Measurements from ENCODE around the gene HEATR5A. TPM values are rescaled to one million over a fixed set of nuclear protein-coding genes. Genes with fewer than 3 reads are reported as not detected.

HEATR5A gene
- total and polyA plus RNA-seq, 4 donors = 10.9 to 54.0 (median 28.9) TPM

DNA sequence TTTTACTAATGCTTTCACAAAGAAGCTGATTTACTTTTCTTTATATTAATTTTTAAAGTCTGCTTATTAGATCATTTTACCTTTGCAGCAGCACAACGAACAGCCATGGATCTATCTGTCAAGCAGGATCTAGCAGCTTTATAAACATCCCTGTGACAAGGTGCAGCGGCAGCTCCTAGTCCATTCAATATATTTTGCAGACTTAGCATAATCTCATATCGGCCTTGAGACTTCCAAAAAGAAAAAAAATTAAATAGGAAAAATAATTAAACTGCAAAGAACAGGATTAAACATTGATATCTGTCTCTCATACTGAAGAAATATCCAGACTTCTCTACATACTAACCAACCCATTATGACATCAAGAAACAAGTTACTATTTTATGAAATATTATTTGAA lies 25.2 kb downstream of the HEATR5A start:
- Histone ChIP-seq H3K4me3 (no peak overlapping the region), H3K36me3 (ENCODE audit: control insufficient read depth in 4 of 4, insufficient read depth in 4 of 4, low read length in 4 of 4) (peaks cover 7 to 20% (median 12%) of the 10 kb centered on the region in 4 donors)
- ATAC-seq (ENCODE audit: insufficient read depth, low FRiP score) = no peak

DNA sequence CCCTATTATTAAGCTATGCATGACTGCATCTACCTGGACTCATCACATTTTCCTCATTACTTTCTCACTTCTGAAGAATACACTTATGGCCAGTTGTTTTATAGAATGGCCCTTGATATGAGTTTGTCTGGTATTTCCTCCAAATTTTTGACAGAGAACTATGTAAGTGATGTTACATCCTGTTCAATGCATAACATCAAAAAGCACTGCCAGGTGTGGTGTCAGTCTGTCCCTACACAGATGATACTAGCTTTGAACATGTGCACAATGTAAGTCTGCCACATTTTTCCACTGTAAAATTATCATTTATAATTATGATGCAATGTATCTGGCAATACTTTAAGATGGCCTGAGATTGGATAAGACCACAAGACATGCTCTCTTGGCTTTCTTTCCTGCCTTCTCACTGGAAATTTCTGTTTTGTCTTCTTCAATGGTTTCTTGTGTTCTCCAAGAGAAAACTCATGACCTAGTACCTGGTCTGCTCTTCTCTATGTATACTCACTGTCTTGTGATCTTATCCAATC lies 28.3 kb downstream of the HEATR5A start:
- DNase-seq (no peak), ATAC-seq (ENCODE audit: insufficient read depth, low FRiP score) (no peak)
- Histone ChIP-seq H3K27ac (ENCODE audit: low read depth in 1 of 2, low read length in 1 of 2) (no peak overlapping the region), H3K4me3 (no peak overlapping the region), H3K27me3 (ENCODE audit: control insufficient read depth in 3 of 3, insufficient read depth in 3 of 3, low read length in 2 of 3) (no peaks in the 10 kb centered on the region), H3K9ac (ENCODE audit: insufficient read depth in 1 of 2, low read length in 2 of 2) (no peak overlapping the region), H3K36me3 (ENCODE audit: control insufficient read depth in 4 of 4, insufficient read depth in 4 of 4, low read length in 4 of 4) (peaks cover 3 to 19% (median 12%) of the 10 kb centered on the region in 4 donors), H3K4me1 (ENCODE audit: control insufficient read depth in 5 of 5, insufficient read depth in 5 of 5, low read length in 5 of 5) (peaks cover 0 to 5% (median 2%) of the 10 kb centered on the region in 5 donors), H3K9me3 (ENCODE audit: control insufficient read depth in 4 of 4, insufficient read depth in 3 of 4, low read length in 3 of 4) (no peaks in the 10 kb centered on the region)
- TF ChIP-seq, protein P1, sequence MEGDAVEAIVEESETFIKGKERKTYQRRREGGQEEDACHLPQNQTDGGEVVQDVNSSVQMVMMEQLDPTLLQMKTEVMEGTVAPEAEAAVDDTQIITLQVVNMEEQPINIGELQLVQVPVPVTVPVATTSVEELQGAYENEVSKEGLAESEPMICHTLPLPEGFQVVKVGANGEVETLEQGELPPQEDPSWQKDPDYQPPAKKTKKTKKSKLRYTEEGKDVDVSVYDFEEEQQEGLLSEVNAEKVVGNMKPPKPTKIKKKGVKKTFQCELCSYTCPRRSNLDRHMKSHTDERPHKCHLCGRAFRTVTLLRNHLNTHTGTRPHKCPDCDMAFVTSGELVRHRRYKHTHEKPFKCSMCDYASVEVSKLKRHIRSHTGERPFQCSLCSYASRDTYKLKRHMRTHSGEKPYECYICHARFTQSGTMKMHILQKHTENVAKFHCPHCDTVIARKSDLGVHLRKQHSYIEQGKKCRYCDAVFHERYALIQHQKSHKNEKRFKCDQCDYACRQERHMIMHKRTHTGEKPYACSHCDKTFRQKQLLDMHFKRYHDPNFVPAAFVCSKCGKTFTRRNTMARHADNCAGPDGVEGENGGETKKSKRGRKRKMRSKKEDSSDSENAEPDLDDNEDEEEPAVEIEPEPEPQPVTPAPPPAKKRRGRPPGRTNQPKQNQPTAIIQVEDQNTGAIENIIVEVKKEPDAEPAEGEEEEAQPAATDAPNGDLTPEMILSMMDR (IDR thresholded peaks at IDR 0.05; ENCODE audit: control extremely low read depth, extremely low read depth) = no peak

More for the DNA sequence above, 25.2 kb downstream of the HEATR5A start:
- H3K4me1 ChIP-seq (ENCODE audit: control insufficient read depth in 5 of 5, insufficient read depth in 5 of 5, low read length in 5 of 5) = no peaks in the 10 kb centered on the region
- WGBS, 2 donors = 78 to 90% methylated on average over 3 of the region's 3 CpGs
- no peaks in the 10 kb centered on the region for H3K27me3 ChIP-seq (ENCODE audit: control insufficient read depth in 3 of 3, insufficient read depth in 3 of 3, low read length in 2 of 3)
- TF ChIP-seq, protein P1 (IDR thresholded peaks at IDR 0.05; ENCODE audit: control extremely low read depth, extremely low read depth) = no peak
- no peak overlapping the region for H3K9ac ChIP-seq (ENCODE audit: insufficient read depth in 1 of 2, low read length in 2 of 2)
- no peaks in the 10 kb centered on the region for H3K9me3 ChIP-seq (ENCODE audit: control insufficient read depth in 4 of 4, insufficient read depth in 3 of 4, low read length in 3 of 4)
- H3K27ac ChIP-seq (ENCODE audit: low read depth in 1 of 2, low read length in 1 of 2) = no peak overlapping the region
- DNase-seq = no peak

DNA sequence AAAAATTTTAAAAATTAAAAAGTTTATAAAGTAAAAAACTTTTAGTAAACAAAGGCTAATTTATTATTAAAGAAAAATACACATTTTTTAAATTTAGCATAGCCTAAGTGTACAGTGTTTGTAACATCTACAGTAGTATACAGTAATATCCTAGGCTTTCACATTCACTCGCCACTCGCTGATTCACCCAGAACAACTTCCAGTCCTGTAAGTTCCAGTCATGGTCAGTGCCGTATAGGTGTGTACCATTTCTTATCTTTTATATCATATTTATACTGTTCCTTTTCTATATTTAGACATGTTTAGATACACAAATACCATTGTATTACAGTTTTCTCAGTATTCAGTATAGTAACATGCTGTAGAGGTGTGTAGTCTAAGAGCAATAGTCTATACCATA lies 28.9 kb downstream of the HEATR5A start:
- Histone ChIP-seq H3K9me3 (ENCODE audit: control insufficient read depth in 4 of 4, insufficient read depth in 3 of 4, low read length in 3 of 4) (no peaks in the 10 kb centered on the region), H3K4me3 (no peak overlapping the region), H3K36me3 (ENCODE audit: control insufficient read depth in 4 of 4, insufficient read depth in 4 of 4, low read length in 4 of 4) (peaks cover 3 to 22% (median 12%) of the 10 kb centered on the region in 4 donors), H3K4me1 (ENCODE audit: control insufficient read depth in 5 of 5, insufficient read depth in 5 of 5, low read length in 5 of 5) (peaks cover 0 to 5% (median 2%) of the 10 kb centered on the region in 5 donors), H3K27me3 (ENCODE audit: control insufficient read depth in 3 of 3, insufficient read depth in 3 of 3, low read length in 2 of 3) (no peaks in the 10 kb centered on the region), H3K9ac (ENCODE audit: insufficient read depth in 1 of 2, low read length in 2 of 2) (no peak overlapping the region), H3K27ac (ENCODE audit: low read depth in 1 of 2, low read length in 1 of 2) (no peak overlapping the region)
- no peak for ATAC-seq (ENCODE audit: insufficient read depth, low FRiP score)
- TF ChIP-seq, protein P1 (IDR thresholded peaks at IDR 0.05; ENCODE audit: control extremely low read depth, extremely low read depth) = no peak
- 95 to 97% methylated on average over 3 of the region's 3 CpGs for WGBS, 2 donors
- no peak for DNase-seq

DNA sequence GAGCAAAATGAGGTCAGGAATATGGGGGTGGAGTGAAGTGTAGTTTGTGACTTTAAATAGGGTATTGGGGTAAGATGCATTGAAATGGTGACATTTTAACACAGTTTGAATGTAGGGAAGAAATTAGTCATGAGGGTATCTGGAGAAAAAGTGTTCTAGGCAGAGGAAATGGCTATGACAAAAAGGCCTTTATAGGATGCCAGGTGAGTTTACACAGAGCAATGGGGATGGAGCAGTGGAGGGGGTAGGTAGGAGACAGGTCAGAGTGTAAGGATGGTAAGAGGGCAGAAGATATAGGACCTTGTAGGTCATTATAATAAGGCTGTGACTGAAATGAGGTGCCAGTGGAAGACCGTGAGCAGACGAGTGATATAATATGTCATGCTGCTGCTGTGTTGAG lies 30.4 kb downstream of the HEATR5A start:
- ATAC-seq (ENCODE audit: insufficient read depth, low FRiP score) (no peak), DNase-seq (no peak)
- H3K9ac ChIP-seq (ENCODE audit: insufficient read depth in 1 of 2, low read length in 2 of 2) = no peak overlapping the region
- 86 to 93% methylated on average over 2 of the region's 2 CpGs for WGBS, 2 donors
- H3K36me3 ChIP-seq (ENCODE audit: control insufficient read depth in 4 of 4, insufficient read depth in 4 of 4, low read length in 4 of 4) = peaks cover 3 to 23% (median 11%) of the 10 kb centered on the region in 4 donors
- H3K4me3 ChIP-seq = no peak overlapping the region
- TF ChIP-seq, protein P1 (IDR thresholded peaks at IDR 0.05; ENCODE audit: control extremely low read depth, extremely low read depth) = no peak
- H3K4me1 ChIP-seq (ENCODE audit: control insufficient read depth in 5 of 5, insufficient read depth in 5 of 5, low read length in 5 of 5) = peaks cover 0 to 5% (median 2%) of the 10 kb centered on the region in 5 donors
- no peaks in the 10 kb centered on the region for H3K27me3 ChIP-seq (ENCODE audit: control insufficient read depth in 3 of 3, insufficient read depth in 3 of 3, low read length in 2 of 3)
- no peaks in the 10 kb centered on the region for H3K9me3 ChIP-seq (ENCODE audit: control insufficient read depth in 4 of 4, insufficient read depth in 3 of 4, low read length in 3 of 4)
- no peak overlapping the region for H3K27ac ChIP-seq (ENCODE audit: low read depth in 1 of 2, low read length in 1 of 2)
